Adrenal gland (tissue), 12 donors: Measurements from ENCODE around the gene ST6GALNAC6. TPM values are rescaled to one million over a fixed set of nuclear protein-coding genes. Genes with fewer than 3 reads are reported as not detected.
A peak's percentile ranks its signal among the peaks of the same experiment; 100 is the strongest.
"Not testable (repeated sequence)": the region's sequence is repeated elsewhere in the genome, so short reads cannot be mapped to it uniquely, and the experiment has no call there.

Experiments
- DNase-seq, 7 donors: peaks; one replicate each; pipeline ENCODE4 v3.0.0-alpha.2; 2019 to 2020
- H3K27ac ChIP-seq, 5 donors: fragments of 200-600 bp; sonication (generic) in 4 of 5; 1 replicate in 3 of 5; 2 replicates in 2 of 5; pipeline versions ENCODE4 v1.5.1 to v1.8.0; 2016 to 2020; ENCODE audit warnings: mild to moderate bottlenecking in 1 of 5
- H3K27me3 ChIP-seq: fragments of 200-600 bp; 2 replicates; pipeline ENCODE4 v1.8.0; 2021
- H3K36me3 ChIP-seq, 2 donors: fragments of 200-600 bp; replicated peaks in 1 of 2; 1 replicate in 1 of 2; 2 replicates in 1 of 2; pipeline versions ENCODE4 v1.5.1 to v1.8.0; 2018 to 2022
- H3K4me1 ChIP-seq, 2 donors: fragments of 200-600 bp; replicated peaks in 1 of 2; 1 replicate in 1 of 2; 2 replicates in 1 of 2; pipeline versions ENCODE4 v1.5.1 to v1.8.0; 2018 to 2021
- H3K4me3 ChIP-seq, 4 donors: fragments of 200-600 bp; sonication (generic) in 3 of 4; one replicate each; pipeline ENCODE4 v1.5.1; 2016 to 2018
- H3K9me3 ChIP-seq, 3 donors: fragments of 200-600 bp; sonication (generic) in 1 of 3; replicated peaks in 1 of 3; 1 replicate in 2 of 3; 2 replicates in 1 of 3; pipeline versions ENCODE4 v1.5.1 to v1.8.0; 2016 to 2021
- POLR2A ChIP-seq, 2 donors: fragments of 450-650 bp; IDR thresholded peaks; one replicate each; pipeline ENCODE4 v1.6.1; 2017; ENCODE audit warnings: antibody characterized with exemption in 2 of 2, mild to moderate bottlenecking in 2 of 2, moderate library complexity in 1 of 2
- WGBS, 4 donors: extraction: QIAGEN DNeasy Blood & Tissue Kit in 2 of 4; methylation state at CpG; one replicate each; pipeline versions ENCODE4 v1.1.5 to v1.1.7; 2013 to 2017; 5-methylcytosine and 5-hydroxymethylcytosine counted together
- intact Hi-C, 2 donors: fragments of 100-400 bp; cut with DNase I; formaldehyde crosslinking; loops; one replicate each; pipeline versions ENCODE4 v1.14.1 to v1.15.0; 2022 to 2023
- polyA plus RNA-seq, 3 donors: library from polyadenylated mRNA; stranded (reverse); fragments of 200-250 nt in 2 of 3; fragments of 350-450 nt in 1 of 3; fragmentation: Illumina TruSeq in 1 of 3; extraction: RNeasy Lipid Tissue Mini Kit (QIAGEN cat#74804) in 1 of 3; gene quantifications; one replicate each; pipeline ENCODE4 v1.2.3, GENCODE V29; 2013 to 2014
- total RNA-seq, 9 donors: library from RNA; depleted of rRNA in 4 of 9; stranded (reverse); fragments of >200 nt in 4 of 9; fragments of 120-200 nt in 1 of 9; fragmentation: NEBNext Ultra II Directional in 1 of 9; extraction: Animal tissue kit (Norgen Biotek cat#: 25700) in 1 of 9; gene quantifications; one replicate each; pipeline versions ENCODE4 v1.1.0 to v1.2.4, GENCODE V29; 2013 to 2023
- TF ChIP-seq, protein P1 (sequence below), 6 experiments: fragments of 450-650 bp in 4 of 6; fragments of 200-600 bp in 2 of 6; sonication (generic) in 1 of 6; IDR thresholded peaks; 1 replicate in 5 of 6; 2 replicates in 1 of 6; pipeline versions ENCODE4 v1.5.1 to v1.8.0; 2016 to 2021; ENCODE audit warnings: antibody characterized with exemption in 6 of 6, mild to moderate bottlenecking in 2 of 6, moderate library complexity in 1 of 6
- donor health status: healthy with polysubstance abuse.
- donor health status: Bipolar disorder and iron deficiency.
- donor health status: DM: yes; HTN: yes; CAD: no.
- donor health status: DM: no; HTN: no; CAD: no.
- donor health status: DM: no; HTN: no; CAD: no.
- donor health status: DM: yes; HTN: yes; CAD: no.

The ST6GALNAC6 gene
- total and polyA plus RNA-seq, 12 donors: 26.7 to 129 (median 53.2) TPM

DNA sequence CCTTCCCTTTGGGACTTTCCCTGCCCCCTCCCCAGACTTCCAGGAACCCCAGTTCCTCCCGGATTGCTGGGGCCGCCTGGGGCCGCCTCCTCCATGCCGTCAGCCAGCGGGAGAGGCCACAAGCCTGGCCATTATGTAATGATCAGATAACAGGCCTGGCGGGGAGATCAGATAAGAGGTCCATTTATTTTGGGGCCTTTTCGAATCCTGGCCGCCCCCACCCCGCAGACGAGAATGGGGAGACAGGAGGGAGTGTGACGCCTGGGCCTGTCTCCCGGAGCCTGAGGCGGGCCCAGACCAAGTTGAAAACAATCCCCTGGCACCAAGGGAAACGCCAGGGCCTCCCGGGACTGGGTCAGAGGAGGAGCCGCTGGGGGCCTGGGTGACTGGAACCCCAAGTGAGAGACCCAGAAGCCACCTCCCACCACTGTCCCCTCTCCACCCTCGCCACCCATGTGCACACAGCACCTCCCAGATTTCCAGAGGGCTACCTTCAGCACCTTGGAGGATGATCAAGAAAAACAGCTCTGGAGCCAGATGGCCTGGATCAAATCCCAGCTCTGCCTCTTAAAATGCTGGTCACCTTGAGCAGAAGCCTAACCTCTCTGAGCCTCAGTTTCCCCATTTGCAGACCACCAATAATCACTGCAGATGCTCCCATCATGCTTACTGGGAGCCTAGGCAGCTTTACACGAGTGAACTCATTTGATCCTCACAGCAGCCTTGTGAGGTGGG is 52.8 kb downstream of the ST6GALNAC6 start:
- Histone ChIP-seq H3K4me1 (peaks cover 0 to 29% of the 10 kb centered on the region in 2 donors), H3K9me3 (no peaks in the 10 kb centered on the region), H3K27ac (peak overlapping the region in 4 of 5 donors; percentile 51 to 89 (median 56)), H3K4me3 (peak overlapping the region in 1 of 4 donors; percentile 7), H3K27me3 (no peaks in the 10 kb centered on the region), H3K36me3 (peaks cover 0 to 11% of the 10 kb centered on the region in 2 donors)
- intact Hi-C loops: no loop called here
- DNase-seq: peak in 4 of 7 donors; percentile 14 to 68 (median 59)
- WGBS, 4 donors: 38 to 53% (median 47%) methylated on average over 6 to 18 of the region's 18 CpGs
- TF ChIP-seq, protein P1, sequence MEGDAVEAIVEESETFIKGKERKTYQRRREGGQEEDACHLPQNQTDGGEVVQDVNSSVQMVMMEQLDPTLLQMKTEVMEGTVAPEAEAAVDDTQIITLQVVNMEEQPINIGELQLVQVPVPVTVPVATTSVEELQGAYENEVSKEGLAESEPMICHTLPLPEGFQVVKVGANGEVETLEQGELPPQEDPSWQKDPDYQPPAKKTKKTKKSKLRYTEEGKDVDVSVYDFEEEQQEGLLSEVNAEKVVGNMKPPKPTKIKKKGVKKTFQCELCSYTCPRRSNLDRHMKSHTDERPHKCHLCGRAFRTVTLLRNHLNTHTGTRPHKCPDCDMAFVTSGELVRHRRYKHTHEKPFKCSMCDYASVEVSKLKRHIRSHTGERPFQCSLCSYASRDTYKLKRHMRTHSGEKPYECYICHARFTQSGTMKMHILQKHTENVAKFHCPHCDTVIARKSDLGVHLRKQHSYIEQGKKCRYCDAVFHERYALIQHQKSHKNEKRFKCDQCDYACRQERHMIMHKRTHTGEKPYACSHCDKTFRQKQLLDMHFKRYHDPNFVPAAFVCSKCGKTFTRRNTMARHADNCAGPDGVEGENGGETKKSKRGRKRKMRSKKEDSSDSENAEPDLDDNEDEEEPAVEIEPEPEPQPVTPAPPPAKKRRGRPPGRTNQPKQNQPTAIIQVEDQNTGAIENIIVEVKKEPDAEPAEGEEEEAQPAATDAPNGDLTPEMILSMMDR (IDR thresholded peaks at IDR 0.05): no peak
- no peak for TF ChIP-seq POLR2A (IDR thresholded peaks at IDR 0.05)

DNA sequence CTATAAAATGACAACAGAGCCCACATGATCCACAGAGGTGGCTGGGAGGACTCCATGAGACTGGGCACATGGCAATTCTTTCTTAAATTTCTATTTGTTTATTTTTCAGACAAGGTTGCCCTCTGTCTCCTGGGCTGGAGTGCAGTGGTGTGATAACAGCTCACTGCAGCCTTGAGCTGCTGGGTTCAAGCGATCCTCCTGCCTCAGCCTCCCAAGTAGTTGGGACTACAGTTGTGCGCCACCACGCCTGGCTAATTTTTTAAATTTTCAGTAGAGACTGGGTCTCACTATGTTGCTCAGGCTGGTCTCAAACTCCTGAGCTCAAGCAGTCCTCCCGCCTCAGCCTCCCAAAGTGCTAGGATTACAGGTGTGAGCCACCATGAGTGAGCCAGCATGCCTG is 53.8 kb downstream of the ST6GALNAC6 start:
- Histone ChIP-seq H3K4me3 (peak overlapping the region in 1 of 4 donors; percentile 7), H3K4me1 (peaks cover 0 to 31% of the 10 kb centered on the region in 2 donors), H3K27ac (peak overlapping the region in 4 of 5 donors; percentile 31 to 89 (median 64)), H3K36me3 (peaks cover 0 to 11% of the 10 kb centered on the region in 2 donors)
- H3K27me3 ChIP-seq, H3K9me3 ChIP-seq, DNase-seq, intact Hi-C loops: not testable (repeated sequence)
- WGBS, 4 donors: 87 to 100% (median 96%) methylated on average over 4 of the region's 4 CpGs

DNA sequence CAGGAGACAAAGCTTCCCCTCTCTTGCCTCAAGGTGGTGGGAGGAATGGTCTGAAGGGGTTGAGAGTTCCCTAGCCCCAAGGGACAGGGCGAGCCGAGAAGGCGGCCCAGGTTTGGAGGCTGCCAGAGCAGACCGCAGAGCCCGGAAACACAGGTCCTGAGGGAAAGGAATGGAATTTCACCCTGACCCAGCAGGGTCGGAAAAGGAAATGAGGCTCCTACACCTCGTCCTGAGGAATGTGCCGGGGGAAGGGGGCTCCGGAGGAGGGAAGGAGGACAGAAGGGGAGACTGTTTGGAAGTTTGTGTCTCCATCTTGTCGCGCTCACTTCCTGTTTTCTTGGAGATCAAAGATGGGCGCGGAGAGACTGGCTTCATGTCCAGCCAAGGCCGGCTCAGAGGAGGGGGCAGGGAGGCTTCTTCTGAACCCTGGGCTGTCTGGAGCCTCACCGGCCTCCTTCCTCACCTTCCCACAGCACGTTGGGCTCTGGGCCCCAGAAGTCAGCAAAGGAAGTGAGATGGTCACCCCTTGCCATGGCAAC is 54.5 kb downstream of the ST6GALNAC6 start:
- peaks cover 0 to 11% of the 10 kb centered on the region in 2 donors for H3K36me3 ChIP-seq
- DNase-seq: peak in 4 of 7 donors; percentile 45 to 74 (median 55)
- no peaks in the 10 kb centered on the region for H3K9me3 ChIP-seq
- H3K4me1 ChIP-seq: peaks cover 0 to 38% of the 10 kb centered on the region in 2 donors
- no peak overlapping the region for H3K4me3 ChIP-seq
- WGBS, 4 donors: 57 to 80% (median 69%) methylated on average over 13 to 16 of the region's 16 CpGs
- H3K27me3 ChIP-seq: no peaks in the 10 kb centered on the region
- TF ChIP-seq, protein P1 (IDR thresholded peaks at IDR 0.05): no peak
- no peak for TF ChIP-seq POLR2A (IDR thresholded peaks at IDR 0.05)
- intact Hi-C loops: no loop called here
- peak overlapping the region in 4 of 5 donors; percentile 27 to 89 (median 64) for H3K27ac ChIP-seq

DNA sequence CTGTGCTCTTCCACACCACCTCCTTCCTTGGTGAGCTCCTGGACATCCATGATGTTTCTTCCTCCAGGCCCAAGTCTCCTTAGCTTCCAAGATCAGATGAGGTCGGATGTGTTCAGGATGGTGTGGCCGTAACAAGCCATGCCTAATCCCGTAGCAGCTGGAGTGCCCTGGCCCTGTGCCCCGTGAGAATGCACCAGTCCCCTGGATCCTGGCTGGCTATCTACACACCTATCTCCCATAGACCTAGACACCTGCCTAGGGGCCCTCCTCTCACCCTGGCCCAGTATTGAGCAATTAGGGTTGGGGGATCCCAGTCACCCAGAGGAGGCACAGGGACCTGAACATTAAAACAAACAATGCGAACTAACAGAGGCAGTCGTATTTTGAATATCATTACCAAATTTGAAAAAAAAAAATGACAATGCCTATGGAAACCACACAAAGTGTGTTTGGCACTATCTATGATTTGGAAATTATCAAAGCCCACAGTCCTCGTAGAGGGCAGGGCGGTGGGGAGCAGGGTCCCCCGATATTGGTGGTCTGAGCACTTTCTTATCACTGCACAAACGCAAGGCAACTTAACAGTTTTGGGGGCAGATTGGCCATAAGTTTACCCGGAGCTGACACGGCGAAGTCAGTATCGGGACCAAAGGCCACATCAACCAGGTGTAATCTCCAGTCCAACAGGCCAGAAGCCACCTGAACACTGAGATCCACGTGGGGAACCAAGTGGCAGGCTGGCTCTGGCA is 58.1 kb downstream of the ST6GALNAC6 start:
- no peak for DNase-seq
- intact Hi-C loops: no loop called here
- Histone ChIP-seq H3K27ac (peak overlapping the region in 2 of 5 donors; percentile 89 to 94), H3K4me3 (no peak overlapping the region), H3K4me1 (peaks cover 15 to 58% of the 10 kb centered on the region in 2 donors), H3K36me3 (peaks cover 0 to 11% of the 10 kb centered on the region in 2 donors), H3K9me3 (no peaks in the 10 kb centered on the region), H3K27me3 (no peaks in the 10 kb centered on the region)
- TF ChIP-seq, protein P1 (IDR thresholded peaks at IDR 0.05): no peak
- TF ChIP-seq POLR2A (IDR thresholded peaks at IDR 0.05): no peak
- 80 to 84% (median 83%) methylated on average over 10 to 15 of the region's 15 CpGs for WGBS, 4 donors
